ENCODE data around the gene GON7. TPM values are rescaled to one million over a fixed set of nuclear protein-coding genes. Genes with fewer than 3 reads are reported as not detected.
"Not testable (repeated sequence)": the region's sequence is repeated elsewhere in the genome, so short reads cannot be mapped to it uniquely, and the experiment has no call there.

Gene GON7
- polyA plus RNA-seq, 1 donor, result 14.9 TPM

- DNase-seq; H3K36me3 ChIP-seq (ENCODE audit: control insufficient read depth, insufficient read depth, low read length); H3K27me3 ChIP-seq (ENCODE audit: control insufficient read depth, insufficient read depth, low read length); H3K9me3 ChIP-seq (ENCODE audit: control insufficient read depth, low read depth, low read length); H3K4me3 ChIP-seq (ENCODE audit: low read length); H3K27ac ChIP-seq (ENCODE audit: low read length); H3K4me1 ChIP-seq (ENCODE audit: control insufficient read depth, insufficient read depth, low read length): not testable (repeated sequence)
- no CpG with 5 or more reads among the region's 5 CpGs for WGBS (ENCODE audit: insufficient coverage, low lambda C conversion rate)
Observed at GRCh38 chr14:93174731-93175130, 32.1 kb downstream of the GON7 start.

DNA sequence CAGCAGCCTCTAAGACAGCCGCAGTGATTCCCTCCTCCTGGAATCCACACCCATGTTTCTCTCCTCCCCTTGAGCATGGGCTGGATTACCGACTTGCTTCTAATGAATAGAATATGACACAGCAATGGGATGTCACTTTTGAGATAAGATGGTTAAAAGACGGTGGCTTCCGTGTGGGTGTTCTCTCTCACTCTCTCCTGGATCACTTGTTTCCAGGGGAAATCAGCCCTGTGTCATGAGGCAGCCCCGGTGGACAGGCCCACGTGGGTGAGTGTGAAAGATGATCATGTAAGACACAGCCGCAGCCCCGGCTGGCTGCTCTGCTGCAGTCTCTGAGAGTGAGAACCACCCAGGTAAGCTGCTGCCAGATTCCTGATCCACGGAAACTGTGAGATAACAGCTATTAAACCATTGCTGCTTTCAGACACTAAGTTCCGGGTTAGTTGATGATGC, 32.9 kb downstream of the GON7 start:
- WGBS (ENCODE audit: insufficient coverage, low lambda C conversion rate), result no CpG with 5 or more reads among the region's 10 CpGs
- Histone ChIP-seq H3K36me3 (ENCODE audit: control insufficient read depth, insufficient read depth, low read length) (no peaks in the 10 kb centered on the region), H3K4me1 (ENCODE audit: control insufficient read depth, insufficient read depth, low read length) (peaks cover 9% of the 10 kb centered on the region), H3K27me3 (ENCODE audit: control insufficient read depth, insufficient read depth, low read length) (no peaks in the 10 kb centered on the region), H3K4me3 (ENCODE audit: low read length) (no peak overlapping the region), H3K9me3 (ENCODE audit: control insufficient read depth, low read depth, low read length) (no peaks in the 10 kb centered on the region), H3K27ac (ENCODE audit: low read length) (no peak overlapping the region)
- DNase-seq, result peak; percentile 54 to 73

GRCh38 chr14:93171376-93171775, 35.5 kb downstream of the GON7 start:
- DNase-seq, result no peak
- no CpG with 5 or more reads among the region's 4 CpGs for WGBS (ENCODE audit: insufficient coverage, low lambda C conversion rate)
- Histone ChIP-seq H3K4me1 (ENCODE audit: control insufficient read depth, insufficient read depth, low read length) (peaks cover 9% of the 10 kb centered on the region), H3K36me3 (ENCODE audit: control insufficient read depth, insufficient read depth, low read length) (no peaks in the 10 kb centered on the region), H3K27ac (ENCODE audit: low read length) (no peak overlapping the region), H3K27me3 (ENCODE audit: control insufficient read depth, insufficient read depth, low read length) (no peaks in the 10 kb centered on the region), H3K4me3 (ENCODE audit: low read length) (no peak overlapping the region), H3K9me3 (ENCODE audit: control insufficient read depth, low read depth, low read length) (no peaks in the 10 kb centered on the region)

GRCh38 chr14:93170141-93170540, 36.7 kb downstream of the GON7 start:
- not testable (repeated sequence) for DNase-seq; H3K27ac ChIP-seq (ENCODE audit: low read length); H3K9me3 ChIP-seq (ENCODE audit: control insufficient read depth, low read depth, low read length); H3K36me3 ChIP-seq (ENCODE audit: control insufficient read depth, insufficient read depth, low read length); H3K27me3 ChIP-seq (ENCODE audit: control insufficient read depth, insufficient read depth, low read length); H3K4me1 ChIP-seq (ENCODE audit: control insufficient read depth, insufficient read depth, low read length); H3K4me3 ChIP-seq (ENCODE audit: low read length)
- no CpG with 5 or more reads among the region's 20 CpGs for WGBS (ENCODE audit: insufficient coverage, low lambda C conversion rate)

DNA sequence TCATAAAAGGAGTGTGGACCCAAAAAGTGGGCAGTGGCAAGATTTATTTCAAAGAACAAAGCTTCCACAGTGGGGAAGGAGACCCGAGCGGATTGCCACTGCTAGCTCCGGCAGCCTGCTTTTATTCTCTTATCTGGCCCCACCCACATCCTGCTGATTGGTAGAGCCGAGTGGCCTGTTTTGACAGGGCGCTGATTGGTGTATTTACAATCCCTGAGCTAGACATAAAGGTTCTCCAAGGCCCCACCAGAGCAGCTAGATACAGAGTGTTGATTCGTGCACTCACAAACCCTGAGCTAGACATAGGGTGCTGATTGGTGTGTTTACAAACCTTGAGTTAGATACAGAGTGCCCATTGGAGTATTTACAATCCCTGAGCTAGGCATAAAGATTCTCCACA, 37.2 kb downstream of the GON7 start:
- not testable (repeated sequence) for H3K4me3 ChIP-seq (ENCODE audit: low read length); H3K36me3 ChIP-seq (ENCODE audit: control insufficient read depth, insufficient read depth, low read length); DNase-seq; H3K27ac ChIP-seq (ENCODE audit: low read length); H3K4me1 ChIP-seq (ENCODE audit: control insufficient read depth, insufficient read depth, low read length); H3K9me3 ChIP-seq (ENCODE audit: control insufficient read depth, low read depth, low read length); H3K27me3 ChIP-seq (ENCODE audit: control insufficient read depth, insufficient read depth, low read length)
- WGBS (ENCODE audit: insufficient coverage, low lambda C conversion rate), result no CpG with 5 or more reads among the region's 6 CpGs

DNA sequence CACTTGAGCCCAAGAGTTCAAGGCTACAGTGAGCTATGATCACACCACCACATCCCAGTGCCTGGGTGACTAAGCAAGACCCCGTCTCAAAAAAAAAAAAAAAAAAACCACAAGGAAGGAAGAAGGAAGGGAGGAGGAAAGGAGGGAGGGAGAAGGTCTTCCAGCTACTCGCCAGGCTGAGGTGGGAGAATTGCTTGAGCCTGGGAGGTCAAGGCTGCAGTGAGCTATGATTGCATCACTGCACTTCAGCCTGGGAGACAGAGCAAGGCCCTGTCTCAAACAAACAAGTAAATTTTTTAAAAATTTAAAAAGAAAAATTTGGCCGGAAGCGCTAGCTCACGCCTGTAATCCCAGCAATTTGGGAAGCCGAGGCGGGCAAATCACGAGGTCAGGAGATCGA, 38.3 kb downstream of the GON7 start:
- not testable (repeated sequence) for H3K4me1 ChIP-seq (ENCODE audit: control insufficient read depth, insufficient read depth, low read length); H3K4me3 ChIP-seq (ENCODE audit: low read length); H3K27me3 ChIP-seq (ENCODE audit: control insufficient read depth, insufficient read depth, low read length); DNase-seq; H3K27ac ChIP-seq (ENCODE audit: low read length); H3K36me3 ChIP-seq (ENCODE audit: control insufficient read depth, insufficient read depth, low read length); H3K9me3 ChIP-seq (ENCODE audit: control insufficient read depth, low read depth, low read length)
- no CpG with 5 or more reads among the region's 9 CpGs for WGBS (ENCODE audit: insufficient coverage, low lambda C conversion rate)

DNA sequence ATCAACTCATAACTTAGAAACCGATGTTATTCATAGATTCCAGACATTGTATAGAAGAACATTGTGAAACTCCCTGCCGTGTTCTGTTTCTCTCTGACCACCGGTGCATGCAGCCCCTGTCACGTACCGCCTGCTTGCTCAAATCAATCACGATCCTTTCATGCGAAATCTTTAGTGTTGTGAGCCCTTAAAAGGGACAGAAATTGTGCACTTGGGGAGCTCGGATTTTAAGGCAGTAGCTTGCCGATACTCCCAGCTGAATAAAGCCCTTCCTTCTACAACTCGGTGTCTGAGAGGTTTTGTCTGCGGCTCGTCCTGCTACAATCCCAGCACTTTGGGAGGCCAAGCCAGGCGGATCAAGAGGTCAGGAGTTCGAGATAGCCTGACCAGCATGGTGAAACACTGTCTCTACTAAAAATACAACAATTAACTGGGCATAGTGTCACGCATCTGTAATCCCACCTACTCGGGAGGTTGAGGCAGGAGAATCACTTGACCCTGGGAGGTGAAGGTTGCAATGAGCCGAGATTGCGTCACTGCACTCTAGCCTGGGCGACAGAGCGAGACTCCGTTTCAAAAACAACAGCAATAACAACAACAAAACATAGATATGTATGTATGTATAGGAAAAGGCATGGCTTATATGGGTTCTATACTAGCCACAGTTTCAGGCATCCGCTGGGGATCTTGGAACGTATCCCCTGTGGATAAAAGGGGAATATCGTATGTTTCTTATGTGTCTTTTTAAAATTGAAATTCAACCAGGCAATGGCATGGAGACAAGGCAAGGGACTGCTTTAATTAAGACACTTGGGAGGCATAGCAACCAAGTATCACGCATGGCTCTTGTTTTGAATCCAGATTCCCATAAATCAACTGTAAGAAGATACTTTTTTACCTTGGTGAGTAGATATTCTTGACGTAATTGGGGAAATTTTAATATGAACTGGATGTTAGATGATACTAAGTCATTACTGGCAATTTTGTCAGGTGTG, 41.3 kb downstream of the GON7 start:
- DNase-seq; H3K4me1 ChIP-seq (ENCODE audit: control insufficient read depth, insufficient read depth, low read length); H3K36me3 ChIP-seq (ENCODE audit: control insufficient read depth, insufficient read depth, low read length); H3K4me3 ChIP-seq (ENCODE audit: low read length); H3K9me3 ChIP-seq (ENCODE audit: control insufficient read depth, low read depth, low read length); H3K27ac ChIP-seq (ENCODE audit: low read length); H3K27me3 ChIP-seq (ENCODE audit: control insufficient read depth, insufficient read depth, low read length): not testable (repeated sequence)
- WGBS (ENCODE audit: insufficient coverage, low lambda C conversion rate), result 100% methylated on average over 1 of the region's 26 CpGs

DNA sequence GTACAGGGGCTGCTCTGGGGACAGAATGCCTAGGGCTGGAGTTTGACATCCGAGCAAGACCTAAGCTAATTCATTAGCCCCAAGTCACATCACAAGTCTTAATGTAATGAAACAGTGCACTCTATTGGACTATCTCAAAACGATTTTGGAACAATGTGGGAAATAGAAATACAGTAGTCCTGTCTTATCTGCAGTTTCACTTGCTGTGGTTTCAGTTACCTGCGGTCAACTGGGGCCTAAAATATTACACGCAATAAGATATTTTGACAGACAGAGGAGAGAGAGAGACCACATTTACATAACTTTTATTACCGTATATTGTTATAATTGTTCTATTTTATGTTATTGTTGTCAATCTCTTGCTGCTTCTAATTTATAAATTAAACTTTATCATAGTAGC, 43.3 kb downstream of the GON7 start:
- no peak overlapping the region for H3K4me3 ChIP-seq (ENCODE audit: low read length)
- H3K36me3 ChIP-seq (ENCODE audit: control insufficient read depth, insufficient read depth, low read length), result no peaks in the 10 kb centered on the region
- H3K27me3 ChIP-seq (ENCODE audit: control insufficient read depth, insufficient read depth, low read length), result no peaks in the 10 kb centered on the region
- no peaks in the 10 kb centered on the region for H3K9me3 ChIP-seq (ENCODE audit: control insufficient read depth, low read depth, low read length)
- DNase-seq, result no peak
- 80% methylated on average over 1 of the region's 5 CpGs for WGBS (ENCODE audit: insufficient coverage, low lambda C conversion rate)
- no peak overlapping the region for H3K27ac ChIP-seq (ENCODE audit: low read length)
- no peaks in the 10 kb centered on the region for H3K4me1 ChIP-seq (ENCODE audit: control insufficient read depth, insufficient read depth, low read length)

- Histone ChIP-seq H3K36me3 (ENCODE audit: control insufficient read depth, insufficient read depth, low read length) (no peaks in the 10 kb centered on the region), H3K4me3 (ENCODE audit: low read length) (no peak overlapping the region), H3K27ac (ENCODE audit: low read length) (no peak overlapping the region), H3K9me3 (ENCODE audit: control insufficient read depth, low read depth, low read length) (no peaks in the 10 kb centered on the region), H3K4me1 (ENCODE audit: control insufficient read depth, insufficient read depth, low read length) (no peaks in the 10 kb centered on the region), H3K27me3 (ENCODE audit: control insufficient read depth, insufficient read depth, low read length) (no peaks in the 10 kb centered on the region)
- WGBS (ENCODE audit: insufficient coverage, low lambda C conversion rate), result 80% methylated on average over 1 of the region's 4 CpGs
- no peak for DNase-seq
Observed at GRCh38 chr14:93161411-93161940, 45.4 kb downstream of the GON7 start.

DNA sequence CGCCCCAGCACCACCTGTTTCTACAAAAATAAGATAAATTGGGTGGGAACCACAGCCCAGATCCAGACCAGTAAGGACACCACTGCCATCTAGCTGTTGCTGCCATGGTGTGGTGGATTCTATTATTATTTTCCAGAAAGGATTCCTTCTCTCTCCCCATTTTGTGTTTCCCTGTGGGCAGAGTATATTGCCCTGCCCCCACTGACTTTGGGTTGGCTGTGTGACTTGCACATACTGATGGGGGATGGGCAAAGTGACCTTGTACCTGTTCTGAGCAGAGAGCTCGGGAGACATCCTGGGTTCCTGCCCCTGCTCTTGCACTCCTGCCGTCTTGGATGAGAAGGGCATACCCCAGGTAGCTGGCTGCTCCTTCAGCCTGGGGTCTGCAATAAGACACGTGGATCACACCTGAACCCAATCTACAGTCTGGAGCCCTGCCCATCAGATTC, 46.5 kb downstream of the GON7 start:
- no peaks in the 10 kb centered on the region for H3K36me3 ChIP-seq (ENCODE audit: control insufficient read depth, insufficient read depth, low read length)
- no peak overlapping the region for H3K4me3 ChIP-seq (ENCODE audit: low read length)
- H3K27me3 ChIP-seq (ENCODE audit: control insufficient read depth, insufficient read depth, low read length), result no peaks in the 10 kb centered on the region
- H3K27ac ChIP-seq (ENCODE audit: low read length), result no peak overlapping the region
- H3K9me3 ChIP-seq (ENCODE audit: control insufficient read depth, low read depth, low read length), result no peaks in the 10 kb centered on the region
- no peaks in the 10 kb centered on the region for H3K4me1 ChIP-seq (ENCODE audit: control insufficient read depth, insufficient read depth, low read length)
- DNase-seq, result no peak
- WGBS (ENCODE audit: insufficient coverage, low lambda C conversion rate), result no CpG with 5 or more reads among the region's 4 CpGs

Measured in large intestine (tissue), 3 donors.